Brain pericyte (primary cell): Measurements from ENCODE around the gene SNTA1.
"Not testable (repeated sequence)": the region's sequence is repeated elsewhere in the genome, so short reads cannot be mapped to it uniquely, and the experiment has no call there.

Source experiments
- DNase-seq: peaks from one replicate; pipeline ENCODE4 v3.0.0-alpha.2; 2012; ENCODE audit warnings: low read depth, low spot score

Gene SNTA1

DNA sequence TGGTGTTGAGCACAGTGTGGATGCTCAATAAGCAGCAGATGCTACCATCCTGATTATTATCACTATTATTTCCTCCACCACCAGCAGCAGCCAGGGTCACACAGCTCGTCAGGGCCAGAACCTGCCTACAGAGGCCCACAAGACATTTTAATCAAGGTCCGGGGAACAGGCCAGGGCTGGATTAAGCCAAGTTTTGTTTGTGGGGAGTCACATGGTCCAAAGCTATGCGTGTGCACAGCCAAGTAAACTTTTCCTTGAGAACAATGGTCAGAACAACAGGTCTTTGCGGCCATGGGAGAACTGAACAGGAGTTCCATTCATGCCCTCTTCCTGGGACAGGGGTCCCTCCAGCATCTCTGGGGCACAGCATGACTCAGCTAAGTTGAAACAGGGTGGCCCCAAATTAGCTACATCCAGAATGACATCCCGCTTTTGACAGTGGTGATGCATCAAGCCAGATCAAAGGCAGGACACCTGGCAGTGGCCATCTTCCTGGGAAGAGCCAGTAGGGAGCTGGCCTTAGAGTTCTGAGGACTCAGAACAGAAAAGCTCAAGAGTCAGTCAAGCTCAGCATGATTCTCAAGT lies 11.7 kb downstream of the SNTA1 start:
- no peak for DNase-seq

DNA sequence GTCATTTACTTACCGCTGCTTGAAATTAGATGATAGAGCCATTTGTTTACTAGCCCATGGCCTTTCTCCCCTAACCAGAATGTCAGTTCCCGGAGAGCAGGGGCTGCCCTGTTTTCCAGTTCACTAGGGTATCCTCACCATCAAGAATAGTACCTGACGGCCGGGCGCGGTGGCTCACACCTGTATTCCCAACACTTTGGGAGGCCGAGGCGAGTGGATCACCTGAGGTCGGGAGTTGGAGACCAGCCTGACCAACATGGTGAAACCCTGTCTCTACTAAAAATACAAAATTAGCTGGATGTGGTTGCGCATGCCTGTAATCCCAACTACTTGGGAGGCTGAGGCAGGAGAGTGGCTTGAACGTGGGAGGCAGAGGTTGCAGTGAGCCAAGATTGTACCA lies 19.7 kb downstream of the SNTA1 start:
- DNase-seq = not testable (repeated sequence)

GRCh38 chr20:33423141-33423834 lies 20.3 kb downstream of the SNTA1 start:
- no peak for DNase-seq

DNA sequence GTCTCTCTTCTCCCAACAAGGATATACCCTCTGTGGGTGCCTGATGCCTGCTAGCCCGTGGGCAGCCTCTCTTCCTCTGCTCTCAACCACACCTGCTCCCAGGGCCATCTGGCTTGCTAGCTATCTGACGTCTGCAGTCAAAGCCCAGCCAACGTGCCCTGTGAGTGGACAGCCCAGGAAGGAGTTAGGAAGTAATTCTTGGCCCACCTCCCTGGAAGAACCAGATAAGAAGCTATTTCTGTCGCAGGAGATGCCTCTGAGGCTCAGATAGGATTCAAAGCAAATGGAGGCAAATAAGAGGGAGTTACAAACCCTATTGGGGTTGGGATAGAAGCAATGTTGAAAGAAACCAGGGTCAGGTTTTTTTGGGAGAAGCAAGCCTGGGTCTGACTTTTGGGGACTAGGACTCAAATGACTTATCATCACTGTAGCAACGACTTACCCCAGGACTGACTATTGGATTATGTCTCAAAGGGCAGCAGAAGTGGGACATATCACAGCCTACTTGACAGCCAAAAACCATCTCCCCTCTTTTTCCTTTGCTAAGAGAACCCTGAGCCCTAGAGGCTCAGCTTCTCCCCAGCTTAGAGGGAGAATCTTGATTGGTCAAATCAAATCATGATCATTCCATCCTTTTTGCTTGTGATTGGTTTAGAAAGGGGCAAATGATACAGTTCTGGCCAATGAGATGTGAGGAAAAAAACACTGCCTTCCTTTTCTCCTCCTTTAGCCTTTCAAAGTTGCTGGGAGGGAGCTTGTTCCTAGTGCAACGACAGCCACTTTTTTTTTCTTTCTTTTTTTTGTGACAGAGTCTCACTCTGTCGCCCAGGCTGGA lies 24.2 kb downstream of the SNTA1 start:
- no peak for DNase-seq

- no peak for DNase-seq
These were observed 25.5 kb downstream of the SNTA1 start for GRCh38 chr20:33418033-33418432.

DNA sequence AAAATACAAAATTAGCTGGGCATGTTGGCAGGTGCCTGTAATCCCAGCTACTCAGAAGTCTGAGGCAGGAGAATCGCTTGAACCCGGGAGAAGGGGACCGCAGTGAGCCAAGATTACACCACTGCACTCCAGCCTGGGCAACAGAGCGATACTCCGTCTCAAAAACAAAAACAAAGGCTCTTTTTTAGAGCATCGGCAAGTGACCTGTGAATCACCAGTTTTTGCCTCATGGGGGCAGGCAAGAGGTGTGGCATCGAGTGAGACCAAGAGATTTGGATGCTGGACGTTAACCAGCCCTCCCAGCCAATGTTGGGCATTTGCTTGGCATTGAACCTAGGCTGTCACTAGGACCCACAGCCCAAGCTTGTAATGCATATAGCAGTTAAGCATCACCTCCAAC lies 27.6 kb downstream of the SNTA1 start:
- no peak for DNase-seq

DNA sequence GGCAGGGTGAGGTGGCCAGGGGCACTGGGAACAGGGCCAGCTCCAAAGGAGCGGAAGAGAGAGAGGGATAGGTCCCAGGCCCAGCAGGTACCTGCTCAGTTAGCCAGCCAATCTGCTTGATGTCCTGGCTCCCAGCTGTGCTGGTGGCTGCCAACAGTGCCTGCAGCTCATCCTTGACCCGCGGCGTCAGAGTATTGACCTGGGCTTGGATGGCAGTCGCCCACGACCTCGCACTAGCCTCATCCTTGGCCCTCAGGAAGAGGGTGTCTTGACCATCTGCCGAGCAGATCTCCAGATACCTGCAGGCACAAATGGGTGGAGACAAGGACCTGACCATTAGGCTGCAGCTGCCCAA lies 31.1 kb downstream of the SNTA1 start:
- DNase-seq = no peak

GRCh38 chr20:33411711-33412483 lies 31.7 kb downstream of the SNTA1 start:
- no peak for DNase-seq

GRCh38 chr20:33411242-33411641 lies 32.3 kb downstream of the SNTA1 start:
- DNase-seq = no peak

- DNase-seq = no peak
These were observed 33.4 kb downstream of the SNTA1 start for GRCh38 chr20:33410081-33410742.

GRCh38 chr20:33408716-33409654 lies 34.6 kb downstream of the SNTA1 start:
- no peak for DNase-seq

DNA sequence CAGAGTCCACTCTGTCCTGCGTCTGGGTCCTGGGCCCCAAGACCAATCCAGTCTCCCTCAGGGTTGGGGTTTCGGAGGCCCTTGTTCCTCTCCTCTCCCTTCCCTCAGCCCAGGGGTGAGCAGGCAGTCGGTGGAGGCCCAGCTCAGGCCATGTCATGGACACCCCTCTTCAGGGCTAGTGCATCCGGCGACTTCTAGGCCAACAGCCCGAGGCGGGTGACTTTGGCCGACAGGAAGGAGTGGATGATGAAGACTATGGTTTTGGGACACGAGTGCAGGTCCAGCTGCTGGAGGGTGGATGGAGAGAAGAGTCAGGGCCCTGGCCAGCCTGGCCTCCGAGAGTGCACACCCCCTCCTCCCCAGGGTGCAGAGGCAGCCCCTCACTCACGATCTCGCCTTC lies 35.2 kb downstream of the SNTA1 start:
- DNase-seq = no peak

GRCh38 chr20:33407796-33408195 lies 35.8 kb downstream of the SNTA1 start:
- DNase-seq = no peak

DNA sequence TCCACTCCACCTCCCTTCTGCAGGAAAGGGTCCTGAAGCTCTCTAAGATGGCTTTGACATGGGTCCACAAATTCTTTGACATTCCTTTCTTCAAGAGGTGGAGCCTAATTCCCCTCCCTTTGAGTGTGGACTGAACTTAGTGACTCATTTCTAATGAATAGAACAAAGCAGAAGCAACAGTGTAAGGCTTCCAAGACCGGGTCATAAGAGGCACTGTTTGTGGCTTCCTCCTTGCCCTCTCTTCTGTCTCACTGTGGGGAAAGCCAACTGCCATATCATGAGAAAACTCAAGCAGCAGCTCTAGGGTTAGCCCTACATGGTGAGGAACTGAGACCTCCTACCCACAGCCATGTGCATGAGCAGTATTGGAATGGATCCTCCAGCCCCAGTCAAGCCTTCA lies 36.3 kb downstream of the SNTA1 start:
- DNase-seq = no peak

DNA sequence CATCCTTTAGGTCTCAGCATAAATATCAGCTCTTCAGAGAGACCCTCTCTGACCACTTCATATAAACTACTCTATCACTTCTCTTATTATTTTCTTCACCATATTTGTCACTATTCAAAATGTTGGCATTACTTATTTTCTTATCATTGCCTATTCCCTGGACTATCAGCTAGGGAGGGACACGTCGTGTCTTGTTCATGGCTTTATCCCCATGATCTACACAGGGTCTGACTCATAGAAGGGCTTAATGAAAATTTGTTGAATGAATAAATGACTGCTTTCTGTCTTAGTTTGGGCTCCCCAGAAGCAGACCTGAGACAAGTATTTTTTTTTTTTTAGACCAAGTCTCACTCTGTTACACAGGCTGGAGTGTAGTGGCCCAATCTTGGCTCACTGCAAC lies 39.3 kb downstream of the SNTA1 start:
- no peak for DNase-seq

- DNase-seq = no peak
These were observed 41.6 kb downstream of the SNTA1 start for GRCh38 chr20:33401921-33402369.

DNA sequence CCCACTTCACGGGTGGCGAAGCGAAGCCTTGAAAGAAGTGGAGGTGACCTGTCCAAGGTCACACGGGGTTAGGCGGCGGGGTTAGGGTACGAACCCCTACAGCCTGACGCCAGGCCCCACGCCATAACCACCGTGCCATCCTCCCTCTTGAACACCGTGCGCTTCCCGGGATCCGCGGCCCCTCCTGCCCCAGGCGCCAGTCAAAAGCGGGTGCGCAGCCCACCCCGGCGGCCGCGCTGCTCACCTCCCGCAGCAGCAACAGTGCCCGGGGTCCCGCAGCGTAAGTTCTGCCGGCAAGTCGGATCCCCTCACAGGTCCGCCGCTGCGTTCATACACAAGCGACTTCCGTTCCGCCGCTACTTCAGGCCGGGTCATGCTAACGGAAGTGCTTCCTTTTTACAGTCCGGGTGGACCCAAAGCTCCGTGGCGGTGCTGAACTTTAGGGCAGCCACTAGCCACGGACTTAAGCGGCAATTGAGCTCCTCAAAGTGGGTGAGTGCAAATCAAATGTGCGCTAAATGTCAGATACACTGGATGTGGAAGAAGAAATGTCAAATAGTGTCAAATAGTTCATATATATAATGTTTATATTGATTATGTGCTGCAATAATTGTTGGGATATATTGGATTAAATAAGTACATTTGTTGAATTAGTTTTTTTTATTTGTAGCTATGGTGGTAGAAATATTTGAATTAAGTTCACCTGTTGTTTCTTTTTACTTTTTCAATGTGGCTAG lies 42.2 kb downstream of the SNTA1 start, which contains the start of gene CDK5RAP1:
TSS of gene CDK5RAP1 (minus strand) at position 336 of the 737 bp plus-strand sequence. CDS start 4,455 bp downstream, outside the sequence.
- peak; percentile 59 for DNase-seq

GRCh38 chr20:33400812-33401183 lies 42.8 kb downstream of the SNTA1 start:
- no peak for DNase-seq

DNA sequence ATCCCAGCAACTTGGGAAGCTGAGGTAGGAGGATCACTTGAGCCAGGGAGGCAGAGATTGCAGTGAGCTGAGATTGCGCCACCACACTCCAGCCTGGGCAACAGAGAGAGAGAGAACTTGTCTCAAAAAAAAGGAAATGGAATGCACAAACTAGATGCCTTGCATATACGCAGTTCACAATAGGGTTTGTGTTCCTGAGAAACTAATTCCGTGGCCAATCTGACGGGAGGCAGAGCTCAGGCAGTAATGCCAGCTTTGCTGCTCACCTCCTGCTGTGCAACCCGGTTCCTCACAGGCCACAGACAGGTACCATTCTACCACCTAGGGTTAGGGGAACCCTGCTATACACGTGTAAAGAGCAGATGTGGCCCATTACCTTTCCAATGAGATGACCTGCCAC lies 43.6 kb downstream of the SNTA1 start:
- no peak for DNase-seq

GRCh38 chr20:33394718-33395117 lies 48.8 kb downstream of the SNTA1 start:
- no peak for DNase-seq
